GM23338 (cell line): ENCODE data around the gene TTLL5. TPM values are rescaled to one million over a fixed set of nuclear protein-coding genes. Genes with fewer than 3 reads are reported as not detected.

ENCODE experiments used
- ATAC-seq: fragments of 200-7000 bp; cut with Tn5 transposase; 3 replicates; pipeline ENCODE4 v1.9.1; 2020
- DNase-seq: peaks from one replicate; pipeline ENCODE4 v3.0.0-alpha.2; 2015; ENCODE audit warnings: low spot score
- H2AFZ ChIP-seq: fragments of 200-600 bp; sonication (generic); 2 replicates; pipeline ENCODE4 v1.8.0; 2016; ENCODE audit warnings: antibody characterized with exemption, mild to moderate bottlenecking, moderate library complexity
- H3F3A ChIP-seq: fragments of 200-600 bp; sonication (generic); replicated peaks from 2 replicates; pipeline ENCODE4 v1.8.0; 2017; ENCODE audit warnings: antibody characterized with exemption, mixed run types, low read depth
- H3K27ac ChIP-seq: fragments of 200-600 bp; sonication (generic); 2 replicates; pipeline ENCODE4 v1.6.1; 2016; ENCODE audit warnings: low read depth
- H3K27me3 ChIP-seq: fragments of 200-600 bp; sonication (generic); 2 replicates; pipeline ENCODE4 v1.8.0; 2016; ENCODE audit warnings: mild to moderate bottlenecking, mixed run types, moderate library complexity; ENCODE audit not compliant: insufficient read depth
- H3K36me3 ChIP-seq: fragments of 200-600 bp; sonication (generic); 2 replicates; pipeline ENCODE4 v1.8.0; 2016; ENCODE audit warnings: mild to moderate bottlenecking; ENCODE audit not compliant: insufficient read depth
- H3K4me1 ChIP-seq: fragments of 200-600 bp; sonication (generic); 2 replicates; pipeline ENCODE4 v1.8.0; 2016; ENCODE audit warnings: mild to moderate bottlenecking, moderate library complexity; ENCODE audit not compliant: insufficient read depth
- H3K4me2 ChIP-seq: fragments of 200-600 bp; sonication (generic); 2 replicates; pipeline ENCODE4 v1.7.1; 2017; ENCODE audit warnings: mixed run types
- H3K4me3 ChIP-seq: fragments of 200-600 bp; sonication (generic); 2 replicates; pipeline ENCODE4 v1.6.1; 2016; ENCODE audit warnings: mixed run types
- H3K79me2 ChIP-seq: fragments of 200-600 bp; sonication (generic); replicated peaks from 2 replicates; pipeline ENCODE4 v1.8.0; 2017; ENCODE audit warnings: mild to moderate bottlenecking; ENCODE audit not compliant: insufficient read depth
- H3K9me2 ChIP-seq: fragments of 200-600 bp; sonication (generic); 2 replicates; pipeline ENCODE4 v1.8.0; 2017; ENCODE audit not compliant: insufficient read depth
- H4K20me1 ChIP-seq: fragments of 200-600 bp; sonication (generic); replicated peaks from 2 replicates; pipeline ENCODE4 v1.8.0; 2017; ENCODE audit warnings: mild to moderate bottlenecking; ENCODE audit not compliant: insufficient read depth
- H3K27ac Mint-ChIP-seq: 2 replicates; pipeline ENCODE4 v1.8.0; 2020; ENCODE audit warnings: inconsistent platforms, mild to moderate bottlenecking, moderate library complexity, mixed read lengths
- H3K27me3 Mint-ChIP-seq: 3 replicates; pipeline ENCODE4 v1.8.0; 2022; ENCODE audit warnings: low read depth, mild to moderate bottlenecking, moderate library complexity, mixed read lengths, inconsistent platforms; ENCODE audit not compliant: insufficient read depth, poor library complexity
- H3K36me3 Mint-ChIP-seq: 3 replicates; pipeline ENCODE4 v1.8.0; 2021; ENCODE audit warnings: low read depth, mild to moderate bottlenecking, inconsistent platforms, moderate library complexity, mixed read lengths
- H3K4me1 Mint-ChIP-seq: 3 replicates; pipeline ENCODE4 v1.8.0; 2020; ENCODE audit warnings: mild to moderate bottlenecking, inconsistent platforms, mixed read lengths
- H3K4me3 Mint-ChIP-seq: 3 replicates; pipeline ENCODE4 v1.8.0; 2021; ENCODE audit warnings: moderate library complexity, mild to moderate bottlenecking, inconsistent platforms, mixed read lengths
- H3K9me3 Mint-ChIP-seq: 3 replicates; pipeline ENCODE4 v1.8.0; 2020; ENCODE audit warnings: moderate library complexity, mild to moderate bottlenecking, inconsistent platforms, mixed read lengths
- CREB1 ChIP-seq: fragments of 250-450 bp; sonication (Bioruptor Pico); IDR thresholded peaks from 2 replicates; pipeline ENCODE4 v1.5.0; 2020; ENCODE audit warnings: low read depth, mild to moderate bottlenecking, moderate library complexity
- EZH2 ChIP-seq: fragments of 200-600 bp; sonication (generic); IDR thresholded peaks from one replicate; pipeline ENCODE4 v1.8.0; 2017; ENCODE audit warnings: antibody characterized with exemption, mild to moderate bottlenecking, low read depth; ENCODE audit not compliant: unreplicated experiment
- EZH2phosphoT487 ChIP-seq: fragments of 200-600 bp; sonication (generic); IDR thresholded peaks from one replicate; pipeline ENCODE4 v1.8.1; 2018; ENCODE audit warnings: antibody characterized with exemption; ENCODE audit not compliant: unreplicated experiment
- JUNB ChIP-seq: IDR thresholded peaks from one replicate; pipeline ENCODE4 v1.6.1; 2016; ENCODE audit warnings: antibody characterized with exemption; ENCODE audit not compliant: unreplicated experiment
- NANOG ChIP-seq: IDR thresholded peaks from 2 replicates; pipeline ENCODE4 v1.6.1; 2016; ENCODE audit warnings: antibody characterized with exemption, borderline replicate concordance
- POLR2AphosphoS5 ChIP-seq: IDR thresholded peaks from 2 replicates; pipeline ENCODE4 v1.6.1; 2016; ENCODE audit warnings: antibody characterized with exemption, low read depth
- STAT1 ChIP-seq: IDR thresholded peaks from one replicate; pipeline ENCODE4 v1.6.1; 2016; ENCODE audit warnings: antibody characterized with exemption; ENCODE audit not compliant: unreplicated experiment
- ZNF114 ChIP-seq: fragments of 250-450 bp; sonication (Bioruptor Pico); IDR thresholded peaks from 2 replicates; pipeline ENCODE4 v1.5.0; 2020; ENCODE audit warnings: mild to moderate bottlenecking, moderate library complexity
- ZNF331 ChIP-seq: fragments of 250-450 bp; sonication (Bioruptor Pico); IDR thresholded peaks from 2 replicates; pipeline ENCODE4 v1.5.0; 2020; ENCODE audit warnings: low read depth, mild to moderate bottlenecking, moderate library complexity
- polyA plus RNA-seq: library from polyadenylated mRNA; unstranded; fragments of >200 nt; fragmentation: Nextera tagmentation; extraction: Ambion mirVana; gene quantifications from 2 replicates; pipeline ENCODE4 v1.2.1, GENCODE V29; 2016
- total RNA-seq: library from RNA; depleted of rRNA; stranded (reverse); fragments of >200 nt; shearing (Covaris generic); gene quantifications from 2 replicates; pipeline ENCODE4 v1.2.3, GENCODE V29; 2014
- TF ChIP-seq, protein P1 (sequence below), 2 experiments: fragments of 200-600 bp in 1 of 2; sonication (generic) in 1 of 2; conservative IDR thresholded peaks; 2 replicates each; pipeline versions ENCODE4 v1.5.1 to v1.6.1; 2016 to 2017; ENCODE audit warnings: antibody characterized with exemption in 2 of 2, low read depth in 2 of 2, mild to moderate bottlenecking in 2 of 2, moderate library complexity in 1 of 2
- TF ChIP-seq, protein P2 (sequence below): fragments of 250-450 bp; sonication (Bioruptor Pico); IDR thresholded peaks from 2 replicates; pipeline ENCODE4 v1.5.0; 2020; ENCODE audit warnings: mild to moderate bottlenecking, moderate library complexity
- TF ChIP-seq, protein P3 (sequence below): IDR thresholded peaks from 2 replicates; pipeline ENCODE4 v1.6.1; 2016; ENCODE audit warnings: antibody characterized with exemption
- TF ChIP-seq, protein P4 (sequence below): IDR thresholded peaks from one replicate; pipeline ENCODE4 v1.6.1; 2018; ENCODE audit warnings: antibody characterized with exemption; ENCODE audit not compliant: unreplicated experiment

TTLL5 gene
- total and polyA plus RNA-seq, 2 experiments from 2014 or later, result 33.5 to 35.4 TPM

DNA sequence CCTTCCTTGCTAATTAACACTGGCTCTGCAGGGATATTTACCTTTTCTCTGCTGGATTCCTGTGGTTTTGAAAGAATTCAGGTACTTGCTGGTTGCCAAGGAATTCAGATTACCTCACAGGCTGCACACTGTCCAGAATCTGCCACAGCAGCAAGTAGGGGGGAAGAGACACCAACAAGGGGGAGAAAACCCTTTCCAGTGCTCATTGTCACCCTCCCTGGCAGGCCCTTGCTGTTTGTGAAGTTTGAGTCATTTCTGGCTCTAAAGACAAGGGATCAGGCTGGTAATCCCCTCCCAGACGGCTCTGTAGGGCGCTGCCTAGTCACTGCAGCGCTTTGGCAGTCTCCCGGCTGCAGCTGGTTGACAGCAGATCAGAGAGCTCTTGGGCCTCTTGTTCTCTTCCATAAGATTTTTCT is 50.8 kb downstream of the TTLL5 start:
- H3K79me2 ChIP-seq, result no peaks in the 10 kb centered on the region
- no peaks in the 10 kb centered on the region for H4K20me1 ChIP-seq
- ATAC-seq (peak; percentile 92), DNase-seq (peak; percentile 28)
- H3K27ac ChIP-seq, result no peak overlapping the region
- peaks cover 5% of the 10 kb centered on the region; the same call in 1 of the 2 replicates for H3K4me1 ChIP-seq
- TF ChIP-seq NANOG, result no peak
- no peak for TF ChIP-seq POLR2AphosphoS5
- TF ChIP-seq, protein P1, sequence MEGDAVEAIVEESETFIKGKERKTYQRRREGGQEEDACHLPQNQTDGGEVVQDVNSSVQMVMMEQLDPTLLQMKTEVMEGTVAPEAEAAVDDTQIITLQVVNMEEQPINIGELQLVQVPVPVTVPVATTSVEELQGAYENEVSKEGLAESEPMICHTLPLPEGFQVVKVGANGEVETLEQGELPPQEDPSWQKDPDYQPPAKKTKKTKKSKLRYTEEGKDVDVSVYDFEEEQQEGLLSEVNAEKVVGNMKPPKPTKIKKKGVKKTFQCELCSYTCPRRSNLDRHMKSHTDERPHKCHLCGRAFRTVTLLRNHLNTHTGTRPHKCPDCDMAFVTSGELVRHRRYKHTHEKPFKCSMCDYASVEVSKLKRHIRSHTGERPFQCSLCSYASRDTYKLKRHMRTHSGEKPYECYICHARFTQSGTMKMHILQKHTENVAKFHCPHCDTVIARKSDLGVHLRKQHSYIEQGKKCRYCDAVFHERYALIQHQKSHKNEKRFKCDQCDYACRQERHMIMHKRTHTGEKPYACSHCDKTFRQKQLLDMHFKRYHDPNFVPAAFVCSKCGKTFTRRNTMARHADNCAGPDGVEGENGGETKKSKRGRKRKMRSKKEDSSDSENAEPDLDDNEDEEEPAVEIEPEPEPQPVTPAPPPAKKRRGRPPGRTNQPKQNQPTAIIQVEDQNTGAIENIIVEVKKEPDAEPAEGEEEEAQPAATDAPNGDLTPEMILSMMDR (conservative IDR thresholded peaks at IDR 0.05; ENCODE audit: low read depth in 2 of 2), result no peak
- no peak for TF ChIP-seq EZH2phosphoT487
- TF ChIP-seq, protein P2, sequence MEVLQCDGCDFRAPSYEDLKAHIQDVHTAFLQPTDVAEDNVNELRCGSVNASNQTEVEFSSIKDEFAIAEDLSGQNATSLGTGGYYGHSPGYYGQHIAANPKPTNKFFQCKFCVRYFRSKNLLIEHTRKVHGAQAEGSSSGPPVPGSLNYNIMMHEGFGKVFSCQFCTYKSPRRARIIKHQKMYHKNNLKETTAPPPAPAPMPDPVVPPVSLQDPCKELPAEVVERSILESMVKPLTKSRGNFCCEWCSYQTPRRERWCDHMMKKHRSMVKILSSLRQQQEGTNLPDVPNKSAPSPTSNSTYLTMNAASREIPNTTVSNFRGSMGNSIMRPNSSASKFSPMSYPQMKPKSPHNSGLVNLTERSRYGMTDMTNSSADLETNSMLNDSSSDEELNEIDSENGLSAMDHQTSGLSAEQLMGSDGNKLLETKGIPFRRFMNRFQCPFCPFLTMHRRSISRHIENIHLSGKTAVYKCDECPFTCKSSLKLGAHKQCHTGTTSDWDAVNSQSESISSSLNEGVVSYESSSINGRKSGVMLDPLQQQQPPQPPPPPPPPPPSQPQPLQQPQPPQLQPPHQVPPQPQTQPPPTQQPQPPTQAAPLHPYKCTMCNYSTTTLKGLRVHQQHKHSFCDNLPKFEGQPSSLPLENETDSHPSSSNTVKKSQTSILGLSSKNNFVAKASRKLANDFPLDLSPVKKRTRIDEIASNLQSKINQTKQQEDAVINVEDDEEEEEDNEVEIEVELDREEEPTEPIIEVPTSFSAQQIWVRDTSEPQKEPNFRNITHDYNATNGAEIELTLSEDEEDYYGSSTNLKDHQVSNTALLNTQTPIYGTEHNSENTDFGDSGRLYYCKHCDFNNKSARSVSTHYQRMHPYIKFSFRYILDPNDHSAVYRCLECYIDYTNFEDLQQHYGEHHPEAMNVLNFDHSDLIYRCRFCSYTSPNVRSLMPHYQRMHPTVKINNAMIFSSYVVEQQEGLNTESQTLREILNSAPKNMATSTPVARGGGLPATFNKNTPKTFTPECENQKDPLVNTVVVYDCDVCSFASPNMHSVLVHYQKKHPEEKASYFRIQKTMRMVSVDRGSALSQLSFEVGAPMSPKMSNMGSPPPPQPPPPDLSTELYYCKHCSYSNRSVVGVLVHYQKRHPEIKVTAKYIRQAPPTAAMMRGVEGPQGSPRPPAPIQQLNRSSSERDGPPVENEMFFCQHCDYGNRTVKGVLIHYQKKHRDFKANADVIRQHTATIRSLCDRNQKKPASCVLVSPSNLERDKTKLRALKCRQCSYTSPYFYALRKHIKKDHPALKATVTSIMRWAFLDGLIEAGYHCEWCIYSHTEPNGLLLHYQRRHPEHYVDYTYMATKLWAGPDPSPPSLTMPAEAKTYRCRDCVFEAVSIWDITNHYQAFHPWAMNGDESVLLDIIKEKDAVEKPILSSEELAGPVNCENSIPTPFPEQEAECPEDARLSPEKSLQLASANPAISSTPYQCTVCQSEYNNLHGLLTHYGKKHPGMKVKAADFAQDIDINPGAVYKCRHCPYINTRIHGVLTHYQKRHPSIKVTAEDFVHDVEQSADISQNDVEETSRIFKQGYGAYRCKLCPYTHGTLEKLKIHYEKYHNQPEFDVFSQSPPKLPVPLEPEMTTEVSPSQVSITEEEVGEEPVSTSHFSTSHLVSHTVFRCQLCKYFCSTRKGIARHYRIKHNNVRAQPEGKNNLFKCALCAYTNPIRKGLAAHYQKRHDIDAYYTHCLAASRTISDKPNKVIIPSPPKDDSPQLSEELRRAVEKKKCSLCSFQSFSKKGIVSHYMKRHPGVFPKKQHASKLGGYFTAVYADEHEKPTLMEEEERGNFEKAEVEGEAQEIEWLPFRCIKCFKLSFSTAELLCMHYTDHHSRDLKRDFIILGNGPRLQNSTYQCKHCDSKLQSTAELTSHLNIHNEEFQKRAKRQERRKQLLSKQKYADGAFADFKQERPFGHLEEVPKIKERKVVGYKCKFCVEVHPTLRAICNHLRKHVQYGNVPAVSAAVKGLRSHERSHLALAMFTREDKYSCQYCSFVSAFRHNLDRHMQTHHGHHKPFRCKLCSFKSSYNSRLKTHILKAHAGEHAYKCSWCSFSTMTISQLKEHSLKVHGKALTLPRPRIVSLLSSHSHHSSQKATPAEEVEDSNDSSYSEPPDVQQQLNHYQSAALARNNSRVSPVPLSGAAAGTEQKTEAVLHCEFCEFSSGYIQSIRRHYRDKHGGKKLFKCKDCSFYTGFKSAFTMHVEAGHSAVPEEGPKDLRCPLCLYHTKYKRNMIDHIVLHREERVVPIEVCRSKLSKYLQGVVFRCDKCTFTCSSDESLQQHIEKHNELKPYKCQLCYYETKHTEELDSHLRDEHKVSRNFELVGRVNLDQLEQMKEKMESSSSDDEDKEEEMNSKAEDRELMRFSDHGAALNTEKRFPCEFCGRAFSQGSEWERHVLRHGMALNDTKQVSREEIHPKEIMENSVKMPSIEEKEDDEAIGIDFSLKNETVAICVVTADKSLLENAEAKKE, result no peak
- no peak for TF ChIP-seq EZH2
- TF ChIP-seq CREB1 (CRISPR knock-in tag), result no peak
- no peak for TF ChIP-seq STAT1
- no peak for TF ChIP-seq ZNF114 (CRISPR knock-in tag)
- TF ChIP-seq, protein P3, sequence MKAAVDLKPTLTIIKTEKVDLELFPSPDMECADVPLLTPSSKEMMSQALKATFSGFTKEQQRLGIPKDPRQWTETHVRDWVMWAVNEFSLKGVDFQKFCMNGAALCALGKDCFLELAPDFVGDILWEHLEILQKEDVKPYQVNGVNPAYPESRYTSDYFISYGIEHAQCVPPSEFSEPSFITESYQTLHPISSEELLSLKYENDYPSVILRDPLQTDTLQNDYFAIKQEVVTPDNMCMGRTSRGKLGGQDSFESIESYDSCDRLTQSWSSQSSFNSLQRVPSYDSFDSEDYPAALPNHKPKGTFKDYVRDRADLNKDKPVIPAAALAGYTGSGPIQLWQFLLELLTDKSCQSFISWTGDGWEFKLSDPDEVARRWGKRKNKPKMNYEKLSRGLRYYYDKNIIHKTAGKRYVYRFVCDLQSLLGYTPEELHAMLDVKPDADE, result no peak
- no peak for TF ChIP-seq ZNF331 (CRISPR knock-in tag)
- TF ChIP-seq, protein P4, sequence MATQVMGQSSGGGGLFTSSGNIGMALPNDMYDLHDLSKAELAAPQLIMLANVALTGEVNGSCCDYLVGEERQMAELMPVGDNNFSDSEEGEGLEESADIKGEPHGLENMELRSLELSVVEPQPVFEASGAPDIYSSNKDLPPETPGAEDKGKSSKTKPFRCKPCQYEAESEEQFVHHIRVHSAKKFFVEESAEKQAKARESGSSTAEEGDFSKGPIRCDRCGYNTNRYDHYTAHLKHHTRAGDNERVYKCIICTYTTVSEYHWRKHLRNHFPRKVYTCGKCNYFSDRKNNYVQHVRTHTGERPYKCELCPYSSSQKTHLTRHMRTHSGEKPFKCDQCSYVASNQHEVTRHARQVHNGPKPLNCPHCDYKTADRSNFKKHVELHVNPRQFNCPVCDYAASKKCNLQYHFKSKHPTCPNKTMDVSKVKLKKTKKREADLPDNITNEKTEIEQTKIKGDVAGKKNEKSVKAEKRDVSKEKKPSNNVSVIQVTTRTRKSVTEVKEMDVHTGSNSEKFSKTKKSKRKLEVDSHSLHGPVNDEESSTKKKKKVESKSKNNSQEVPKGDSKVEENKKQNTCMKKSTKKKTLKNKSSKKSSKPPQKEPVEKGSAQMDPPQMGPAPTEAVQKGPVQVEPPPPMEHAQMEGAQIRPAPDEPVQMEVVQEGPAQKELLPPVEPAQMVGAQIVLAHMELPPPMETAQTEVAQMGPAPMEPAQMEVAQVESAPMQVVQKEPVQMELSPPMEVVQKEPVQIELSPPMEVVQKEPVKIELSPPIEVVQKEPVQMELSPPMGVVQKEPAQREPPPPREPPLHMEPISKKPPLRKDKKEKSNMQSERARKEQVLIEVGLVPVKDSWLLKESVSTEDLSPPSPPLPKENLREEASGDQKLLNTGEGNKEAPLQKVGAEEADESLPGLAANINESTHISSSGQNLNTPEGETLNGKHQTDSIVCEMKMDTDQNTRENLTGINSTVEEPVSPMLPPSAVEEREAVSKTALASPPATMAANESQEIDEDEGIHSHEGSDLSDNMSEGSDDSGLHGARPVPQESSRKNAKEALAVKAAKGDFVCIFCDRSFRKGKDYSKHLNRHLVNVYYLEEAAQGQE, result no peak
- no peak for TF ChIP-seq JUNB
- peaks cover 3% of the 10 kb centered on the region; the same call in 1 of the 2 replicates for H3K36me3 ChIP-seq
- no peaks in the 10 kb centered on the region for H3K9me3 Mint-ChIP-seq
- no peaks in the 10 kb centered on the region for H3F3A ChIP-seq
- no peaks in the 10 kb centered on the region for H3K9me2 ChIP-seq
- no peaks in the 10 kb centered on the region for H3K27me3 ChIP-seq
- H3K4me2 ChIP-seq, result no peak overlapping the region
- H3K27me3 Mint-ChIP-seq, result peaks cover under 1% of the 10 kb centered on the region
- peaks cover 8% of the 10 kb centered on the region; the same call in 2 of the 3 replicates for H3K36me3 Mint-ChIP-seq
- peaks cover 15% of the 10 kb centered on the region for H3K4me1 Mint-ChIP-seq
- peak overlapping the region; percentile 88 for H3K27ac Mint-ChIP-seq
- no peak overlapping the region; the same call in 2 of the 3 replicates for H3K4me3 Mint-ChIP-seq
- H2AFZ ChIP-seq, result no peak overlapping the region
- no peak overlapping the region for H3K4me3 ChIP-seq
